ENCODE measurements around the gene ARHGAP28.

The ARHGAP28 gene

GRCh38 chr18:6854811-6855210, 125.3 kb downstream of the ARHGAP28 start:
- H3K9me3 ChIP-seq (ENCODE audit: control insufficient read depth, low read length): peaks cover 11% of the 10 kb centered on the region
- peak overlapping the region; percentile 61 for H4K91ac ChIP-seq (ENCODE audit: low read length)
- H2AK5ac ChIP-seq (ENCODE audit: low read length, severe bottlenecking): no peak overlapping the region
- H3K4me3 ChIP-seq (ENCODE audit: insufficient read depth in 1 of 2, low read depth in 1 of 2, low read length in 2 of 2): no peak overlapping the region
- H2AFZ ChIP-seq (ENCODE audit: low read depth, low read length): no peak overlapping the region
- no peak overlapping the region for H2BK120ac ChIP-seq (ENCODE audit: low read depth, low read length)
- peaks cover 12 to 28% of the 10 kb centered on the region in 2 experiments for H3K36me3 ChIP-seq (ENCODE audit: control insufficient read depth in 1 of 2, insufficient read depth in 2 of 2, low read depth in 1 of 2, low read length in 2 of 2)
- no peak for DNase-seq
- H3K4me2 ChIP-seq (ENCODE audit: low read length, poor library complexity, severe bottlenecking): no peak overlapping the region
- H3K14ac ChIP-seq (ENCODE audit: low read length in 2 of 2): peak overlapping the region in 1 of 2 experiments; percentile 7
- no peak overlapping the region for H2BK12ac ChIP-seq (ENCODE audit: low read length in 2 of 2)
- peaks cover 2% of the 10 kb centered on the region for H3K4me1 ChIP-seq (ENCODE audit: control insufficient read depth, insufficient read depth, low read depth, low read length)
- no peak overlapping the region for H3K9ac ChIP-seq (ENCODE audit: low read length)
- H4K8ac ChIP-seq (ENCODE audit: low read length): peak overlapping the region; percentile 39
- no peak overlapping the region for H2BK15ac ChIP-seq (ENCODE audit: low read depth, poor library complexity, severe bottlenecking)
- no peak overlapping the region for H3K23ac ChIP-seq (ENCODE audit: low read length in 2 of 2)
- H3K79me1 ChIP-seq (replicated peaks; ENCODE audit: low read length, poor library complexity, severe bottlenecking): no peaks in the 10 kb centered on the region
- no peak overlapping the region for H3K27ac ChIP-seq (ENCODE audit: low read length, poor library complexity, severe bottlenecking)
- no peak overlapping the region for H3K4ac ChIP-seq (ENCODE audit: low read depth in 1 of 2, low read length in 2 of 2)
- 92% methylated on average over 6 of the region's 7 CpGs for WGBS
- peak overlapping the region in 1 of 2 experiments; percentile 21 for H3K18ac ChIP-seq (ENCODE audit: low read depth in 1 of 2, low read length in 2 of 2)
- no peaks in the 10 kb centered on the region for H3K27me3 ChIP-seq (ENCODE audit: control insufficient read depth in 1 of 2, insufficient read depth in 1 of 2, low read length in 2 of 2)
- no peak overlapping the region for H2BK5ac ChIP-seq (ENCODE audit: low read depth, low read length, poor library complexity, severe bottlenecking)

GRCh38 chr18:6855767-6856166, 126.3 kb downstream of the ARHGAP28 start:
- Histone ChIP-seq H3K4ac (ENCODE audit: low read depth in 1 of 2, low read length in 2 of 2) (no peak overlapping the region), H2AFZ (ENCODE audit: low read depth, low read length) (no peak overlapping the region), H2BK15ac (ENCODE audit: low read depth, poor library complexity, severe bottlenecking) (no peak overlapping the region), H3K79me1 (replicated peaks; ENCODE audit: low read length, poor library complexity, severe bottlenecking) (no peaks in the 10 kb centered on the region), H2AK5ac (ENCODE audit: low read length, severe bottlenecking) (no peak overlapping the region), H4K8ac (ENCODE audit: low read length) (no peak overlapping the region), H3K27me3 (ENCODE audit: control insufficient read depth in 1 of 2, insufficient read depth in 1 of 2, low read length in 2 of 2) (no peaks in the 10 kb centered on the region), H2BK12ac (ENCODE audit: low read length in 2 of 2) (no peak overlapping the region), H4K91ac (ENCODE audit: low read length) (peak overlapping the region; percentile 80), H3K9ac (ENCODE audit: low read length) (no peak overlapping the region), H3K9me3 (ENCODE audit: control insufficient read depth, low read length) (peaks cover 11% of the 10 kb centered on the region), H3K4me3 (ENCODE audit: insufficient read depth in 1 of 2, low read depth in 1 of 2, low read length in 2 of 2) (no peak overlapping the region), H3K4me2 (ENCODE audit: low read length, poor library complexity, severe bottlenecking) (no peak overlapping the region), H3K36me3 (ENCODE audit: control insufficient read depth in 1 of 2, insufficient read depth in 2 of 2, low read depth in 1 of 2, low read length in 2 of 2) (peaks cover 12 to 26% of the 10 kb centered on the region in 2 experiments), H3K14ac (ENCODE audit: low read length in 2 of 2) (peak overlapping the region in 1 of 2 experiments; percentile 62), H3K23ac (ENCODE audit: low read length in 2 of 2) (no peak overlapping the region), H3K4me1 (ENCODE audit: control insufficient read depth, insufficient read depth, low read depth, low read length) (peaks cover 2% of the 10 kb centered on the region), H2BK120ac (ENCODE audit: low read depth, low read length) (no peak overlapping the region), H3K18ac (ENCODE audit: low read depth in 1 of 2, low read length in 2 of 2) (no peak overlapping the region), H2BK5ac (ENCODE audit: low read depth, low read length, poor library complexity, severe bottlenecking) (no peak overlapping the region), H3K27ac (ENCODE audit: low read length, poor library complexity, severe bottlenecking) (no peak overlapping the region)
- WGBS: 96% methylated on average over 12 of the region's 12 CpGs
- no peak for DNase-seq

- Histone ChIP-seq H3K4me1 (ENCODE audit: control insufficient read depth, insufficient read depth, low read depth, low read length) (peaks cover 2% of the 10 kb centered on the region), H2BK15ac (ENCODE audit: low read depth, poor library complexity, severe bottlenecking) (no peak overlapping the region), H2BK5ac (ENCODE audit: low read depth, low read length, poor library complexity, severe bottlenecking) (no peak overlapping the region), H3K79me1 (replicated peaks; ENCODE audit: low read length, poor library complexity, severe bottlenecking) (no peaks in the 10 kb centered on the region), H3K36me3 (ENCODE audit: control insufficient read depth in 1 of 2, insufficient read depth in 2 of 2, low read depth in 1 of 2, low read length in 2 of 2) (peaks cover 12 to 20% of the 10 kb centered on the region in 2 experiments), H3K14ac (ENCODE audit: low read length in 2 of 2) (no peak overlapping the region), H3K9me3 (ENCODE audit: control insufficient read depth, low read length) (no peaks in the 10 kb centered on the region), H4K8ac (ENCODE audit: low read length) (no peak overlapping the region), H3K18ac (ENCODE audit: low read depth in 1 of 2, low read length in 2 of 2) (no peak overlapping the region), H2BK12ac (ENCODE audit: low read length in 2 of 2) (no peak overlapping the region), H2AK5ac (ENCODE audit: low read length, severe bottlenecking) (no peak overlapping the region), H2BK120ac (ENCODE audit: low read depth, low read length) (no peak overlapping the region), H3K23ac (ENCODE audit: low read length in 2 of 2) (no peak overlapping the region), H3K27me3 (ENCODE audit: control insufficient read depth in 1 of 2, insufficient read depth in 1 of 2, low read length in 2 of 2) (no peaks in the 10 kb centered on the region), H3K4me3 (ENCODE audit: insufficient read depth in 1 of 2, low read depth in 1 of 2, low read length in 2 of 2) (no peak overlapping the region), H2AFZ (ENCODE audit: low read depth, low read length) (no peak overlapping the region), H4K91ac (ENCODE audit: low read length) (no peak overlapping the region), H3K9ac (ENCODE audit: low read length) (no peak overlapping the region), H3K4me2 (ENCODE audit: low read length, poor library complexity, severe bottlenecking) (no peak overlapping the region), H3K27ac (ENCODE audit: low read length, poor library complexity, severe bottlenecking) (no peak overlapping the region), H3K4ac (ENCODE audit: low read depth in 1 of 2, low read length in 2 of 2) (no peak overlapping the region)
- peak; percentile 60 for DNase-seq
- 83% methylated on average over 10 of the region's 12 CpGs for WGBS
These were observed 127.8 kb downstream of the ARHGAP28 start for GRCh38 chr18:6857300-6857699.

- Histone ChIP-seq H3K36me3 (ENCODE audit: control insufficient read depth in 1 of 2, insufficient read depth in 2 of 2, low read depth in 1 of 2, low read length in 2 of 2) (peaks cover 7 to 15% of the 10 kb centered on the region in 2 experiments), H3K27ac (ENCODE audit: low read length, poor library complexity, severe bottlenecking) (no peak overlapping the region), H3K9ac (ENCODE audit: low read length) (no peak overlapping the region), H3K4me1 (ENCODE audit: control insufficient read depth, insufficient read depth, low read depth, low read length) (peaks cover 2% of the 10 kb centered on the region), H2AK5ac (ENCODE audit: low read length, severe bottlenecking) (no peak overlapping the region), H3K23ac (ENCODE audit: low read length in 2 of 2) (no peak overlapping the region), H3K79me1 (replicated peaks; ENCODE audit: low read length, poor library complexity, severe bottlenecking) (no peaks in the 10 kb centered on the region), H4K91ac (ENCODE audit: low read length) (no peak overlapping the region), H2BK120ac (ENCODE audit: low read depth, low read length) (no peak overlapping the region), H3K4me3 (ENCODE audit: insufficient read depth in 1 of 2, low read depth in 1 of 2, low read length in 2 of 2) (no peak overlapping the region), H3K18ac (ENCODE audit: low read depth in 1 of 2, low read length in 2 of 2) (no peak overlapping the region), H3K4me2 (ENCODE audit: low read length, poor library complexity, severe bottlenecking) (no peak overlapping the region), H3K27me3 (ENCODE audit: control insufficient read depth in 1 of 2, insufficient read depth in 1 of 2, low read length in 2 of 2) (no peaks in the 10 kb centered on the region), H3K14ac (ENCODE audit: low read length in 2 of 2) (no peak overlapping the region), H2BK15ac (ENCODE audit: low read depth, poor library complexity, severe bottlenecking) (no peak overlapping the region), H3K4ac (ENCODE audit: low read depth in 1 of 2, low read length in 2 of 2) (no peak overlapping the region), H2BK12ac (ENCODE audit: low read length in 2 of 2) (no peak overlapping the region), H3K9me3 (ENCODE audit: control insufficient read depth, low read length) (no peaks in the 10 kb centered on the region), H2BK5ac (ENCODE audit: low read depth, low read length, poor library complexity, severe bottlenecking) (no peak overlapping the region), H4K8ac (ENCODE audit: low read length) (no peak overlapping the region), H2AFZ (ENCODE audit: low read depth, low read length) (no peak overlapping the region)
- WGBS: 100% methylated on average over 4 of the region's 4 CpGs
- no peak for DNase-seq
These were observed 130.3 kb downstream of the ARHGAP28 start for GRCh38 chr18:6859676-6860422.
